ENCODE data around the gene RALGPS1. TPM values are rescaled to one million over a fixed set of nuclear protein-coding genes. Genes with fewer than 3 reads are reported as not detected.

RALGPS1 gene
- total and polyA plus RNA-seq, 5 donors from 2014 or later = 1.8 to 10.3 (median 3.3) TPM

- Mint-ChIP-seq H3K4me3 (no peak overlapping the region), H3K36me3 (peaks cover 5% of the 10 kb centered on the region), H3K9me3 (peaks cover 0 to 3% (median 0%) of the 10 kb centered on the region in 7 donors), H3K27me3 (no peaks in the 10 kb centered on the region), H3K4me1 (peaks cover 0 to 2% (median 0%) of the 10 kb centered on the region in 4 donors), H3K27ac (no peak overlapping the region)
- ATAC-seq (ENCODE audit: low read depth in 2 of 2) (no peak), DNase-seq (no peak)
- H3K27ac ChIP-seq (ENCODE audit: insufficient read depth, low read length, poor library complexity, severe bottlenecking) = no peak overlapping the region
- no peak overlapping the region for H3K4me3 ChIP-seq (ENCODE audit: low read depth, low read length)
- no peaks in the 10 kb centered on the region for H3K4me1 ChIP-seq (ENCODE audit: control insufficient read depth, insufficient read depth, low read length, poor library complexity, severe bottlenecking)
- no peaks in the 10 kb centered on the region for H3K9me3 ChIP-seq (ENCODE audit: control insufficient read depth in 2 of 2, low read length in 2 of 2)
- no peaks in the 10 kb centered on the region for H3K27me3 ChIP-seq (ENCODE audit: control insufficient read depth, insufficient read depth, low read length)
- no peaks in the 10 kb centered on the region for H3K36me3 ChIP-seq (ENCODE audit: control insufficient read depth, insufficient read depth, low read length)
These were observed 291.4 kb downstream of the RALGPS1 start for GRCh38 chr9:127205952-127206351.

- Mint-ChIP-seq H3K36me3 (peaks cover 5% of the 10 kb centered on the region), H3K4me1 (peaks cover 0 to 2% (median 0%) of the 10 kb centered on the region in 4 donors), H3K27ac (peak overlapping the region in 1 of 3 donors; percentile 1), H3K9me3 (peaks cover 0 to 3% (median 0%) of the 10 kb centered on the region in 7 donors), H3K27me3 (no peaks in the 10 kb centered on the region), H3K4me3 (no peak overlapping the region)
- no peaks in the 10 kb centered on the region for H3K4me1 ChIP-seq (ENCODE audit: control insufficient read depth, insufficient read depth, low read length, poor library complexity, severe bottlenecking)
- no peaks in the 10 kb centered on the region for H3K9me3 ChIP-seq (ENCODE audit: control insufficient read depth in 2 of 2, low read length in 2 of 2)
- no peak for DNase-seq
- H3K27ac ChIP-seq (ENCODE audit: insufficient read depth, low read length, poor library complexity, severe bottlenecking) = no peak overlapping the region
- no peaks in the 10 kb centered on the region for H3K27me3 ChIP-seq (ENCODE audit: control insufficient read depth, insufficient read depth, low read length)
- no peak overlapping the region for H3K4me3 ChIP-seq (ENCODE audit: low read depth, low read length)
- H3K36me3 ChIP-seq (ENCODE audit: control insufficient read depth, insufficient read depth, low read length) = no peaks in the 10 kb centered on the region
- ATAC-seq (ENCODE audit: low read depth in 2 of 2) = no peak
These were observed 292.1 kb downstream of the RALGPS1 start for GRCh38 chr9:127206666-127207065.

GRCh38 chr9:127207734-127208410, 293.3 kb downstream of the RALGPS1 start:
- peaks cover 5% of the 10 kb centered on the region for H3K36me3 Mint-ChIP-seq
- H3K27ac Mint-ChIP-seq = no peak overlapping the region
- no peak overlapping the region for H3K4me3 Mint-ChIP-seq
- Histone ChIP-seq H3K9me3 (ENCODE audit: control insufficient read depth in 2 of 2, low read length in 2 of 2) (no peaks in the 10 kb centered on the region), H3K4me1 (ENCODE audit: control insufficient read depth, insufficient read depth, low read length, poor library complexity, severe bottlenecking) (no peaks in the 10 kb centered on the region), H3K4me3 (ENCODE audit: low read depth, low read length) (no peak overlapping the region), H3K27ac (ENCODE audit: insufficient read depth, low read length, poor library complexity, severe bottlenecking) (no peak overlapping the region), H3K36me3 (ENCODE audit: control insufficient read depth, insufficient read depth, low read length) (no peaks in the 10 kb centered on the region), H3K27me3 (ENCODE audit: control insufficient read depth, insufficient read depth, low read length) (no peaks in the 10 kb centered on the region)
- H3K9me3 Mint-ChIP-seq = peaks cover 0 to 3% (median 0%) of the 10 kb centered on the region in 7 donors
- DNase-seq (no peak), ATAC-seq (ENCODE audit: low read depth in 2 of 2) (no peak)
- no peaks in the 10 kb centered on the region for H3K27me3 Mint-ChIP-seq
- peaks cover 0 to 2% (median 0%) of the 10 kb centered on the region in 4 donors for H3K4me1 Mint-ChIP-seq

- no peaks in the 10 kb centered on the region for H3K27me3 Mint-ChIP-seq
- Histone ChIP-seq H3K9me3 (ENCODE audit: control insufficient read depth in 2 of 2, low read length in 2 of 2) (no peaks in the 10 kb centered on the region), H3K4me3 (ENCODE audit: low read depth, low read length) (no peak overlapping the region), H3K27me3 (ENCODE audit: control insufficient read depth, insufficient read depth, low read length) (no peaks in the 10 kb centered on the region), H3K36me3 (ENCODE audit: control insufficient read depth, insufficient read depth, low read length) (no peaks in the 10 kb centered on the region), H3K4me1 (ENCODE audit: control insufficient read depth, insufficient read depth, low read length, poor library complexity, severe bottlenecking) (no peaks in the 10 kb centered on the region), H3K27ac (ENCODE audit: insufficient read depth, low read length, poor library complexity, severe bottlenecking) (no peak overlapping the region)
- ATAC-seq (ENCODE audit: low read depth in 2 of 2) = no peak
- DNase-seq = no peak
- peaks cover 5% of the 10 kb centered on the region for H3K36me3 Mint-ChIP-seq
- peaks cover 0 to 3% (median 0%) of the 10 kb centered on the region in 7 donors for H3K9me3 Mint-ChIP-seq
- peaks cover 0 to 2% (median 0%) of the 10 kb centered on the region in 4 donors for H3K4me1 Mint-ChIP-seq
- no peak overlapping the region for H3K27ac Mint-ChIP-seq
- H3K4me3 Mint-ChIP-seq = no peak overlapping the region
These were observed 293.8 kb downstream of the RALGPS1 start for GRCh38 chr9:127208416-127208815.

- Mint-ChIP-seq H3K4me3 (no peak overlapping the region), H3K27me3 (peaks cover 1% of the 10 kb centered on the region), H3K9me3 (peaks cover 0 to 3% (median 0%) of the 10 kb centered on the region in 7 donors), H3K4me1 (no peaks in the 10 kb centered on the region), H3K27ac (no peak overlapping the region), H3K36me3 (peaks cover 5% of the 10 kb centered on the region)
- H3K27me3 ChIP-seq (ENCODE audit: control insufficient read depth, insufficient read depth, low read length) = no peaks in the 10 kb centered on the region
- no peaks in the 10 kb centered on the region for H3K9me3 ChIP-seq (ENCODE audit: control insufficient read depth in 2 of 2, low read length in 2 of 2)
- ATAC-seq (ENCODE audit: low read depth in 2 of 2) = no peak
- H3K36me3 ChIP-seq (ENCODE audit: control insufficient read depth, insufficient read depth, low read length) = no peaks in the 10 kb centered on the region
- no peak overlapping the region for H3K27ac ChIP-seq (ENCODE audit: insufficient read depth, low read length, poor library complexity, severe bottlenecking)
- no peak overlapping the region for H3K4me3 ChIP-seq (ENCODE audit: low read depth, low read length)
- DNase-seq = no peak
- H3K4me1 ChIP-seq (ENCODE audit: control insufficient read depth, insufficient read depth, low read length, poor library complexity, severe bottlenecking) = no peaks in the 10 kb centered on the region
These were observed 294.6 kb downstream of the RALGPS1 start for GRCh38 chr9:127209220-127209619.

GRCh38 chr9:127209948-127210640, 295.5 kb downstream of the RALGPS1 start:
- Histone ChIP-seq H3K4me3 (ENCODE audit: low read depth, low read length) (no peak overlapping the region), H3K36me3 (ENCODE audit: control insufficient read depth, insufficient read depth, low read length) (no peaks in the 10 kb centered on the region), H3K4me1 (ENCODE audit: control insufficient read depth, insufficient read depth, low read length, poor library complexity, severe bottlenecking) (no peaks in the 10 kb centered on the region), H3K27ac (ENCODE audit: insufficient read depth, low read length, poor library complexity, severe bottlenecking) (no peak overlapping the region), H3K27me3 (ENCODE audit: control insufficient read depth, insufficient read depth, low read length) (no peaks in the 10 kb centered on the region), H3K9me3 (ENCODE audit: control insufficient read depth in 2 of 2, low read length in 2 of 2) (no peaks in the 10 kb centered on the region)
- no peak overlapping the region for H3K27ac Mint-ChIP-seq
- H3K4me1 Mint-ChIP-seq = peaks cover 0 to 4% (median 2%) of the 10 kb centered on the region in 4 donors
- no peak for DNase-seq
- H3K36me3 Mint-ChIP-seq = peaks cover 5% of the 10 kb centered on the region
- peaks cover 0 to 3% (median 0%) of the 10 kb centered on the region in 7 donors for H3K9me3 Mint-ChIP-seq
- no peak overlapping the region for H3K4me3 Mint-ChIP-seq
- H3K27me3 Mint-ChIP-seq = peaks cover 9% of the 10 kb centered on the region
- no peak for ATAC-seq (ENCODE audit: low read depth in 2 of 2)

GRCh38 chr9:127210851-127211730, 296.5 kb downstream of the RALGPS1 start:
- Mint-ChIP-seq H3K4me1 (peaks cover 0 to 4% (median 2%) of the 10 kb centered on the region in 4 donors), H3K9me3 (peaks cover 0 to 3% (median 0%) of the 10 kb centered on the region in 7 donors), H3K27ac (peak overlapping the region in 2 of 3 donors; percentile 49 to 59), H3K27me3 (peaks cover 9% of the 10 kb centered on the region), H3K4me3 (no peak overlapping the region), H3K36me3 (peaks cover 5% of the 10 kb centered on the region)
- Histone ChIP-seq H3K4me3 (ENCODE audit: low read depth, low read length) (no peak overlapping the region), H3K27ac (ENCODE audit: insufficient read depth, low read length, poor library complexity, severe bottlenecking) (no peak overlapping the region), H3K4me1 (ENCODE audit: control insufficient read depth, insufficient read depth, low read length, poor library complexity, severe bottlenecking) (no peaks in the 10 kb centered on the region), H3K27me3 (ENCODE audit: control insufficient read depth, insufficient read depth, low read length) (no peaks in the 10 kb centered on the region), H3K9me3 (ENCODE audit: control insufficient read depth in 2 of 2, low read length in 2 of 2) (no peaks in the 10 kb centered on the region), H3K36me3 (ENCODE audit: control insufficient read depth, insufficient read depth, low read length) (no peaks in the 10 kb centered on the region)
- DNase-seq (no peak), ATAC-seq (ENCODE audit: low read depth in 2 of 2) (no peak)

Data from CD4-positive, CD25-positive, alpha-beta regulatory T cell (primary cell).